Measurements from ENCODE around the gene RPGRIP1L.

The RPGRIP1L gene

DNA sequence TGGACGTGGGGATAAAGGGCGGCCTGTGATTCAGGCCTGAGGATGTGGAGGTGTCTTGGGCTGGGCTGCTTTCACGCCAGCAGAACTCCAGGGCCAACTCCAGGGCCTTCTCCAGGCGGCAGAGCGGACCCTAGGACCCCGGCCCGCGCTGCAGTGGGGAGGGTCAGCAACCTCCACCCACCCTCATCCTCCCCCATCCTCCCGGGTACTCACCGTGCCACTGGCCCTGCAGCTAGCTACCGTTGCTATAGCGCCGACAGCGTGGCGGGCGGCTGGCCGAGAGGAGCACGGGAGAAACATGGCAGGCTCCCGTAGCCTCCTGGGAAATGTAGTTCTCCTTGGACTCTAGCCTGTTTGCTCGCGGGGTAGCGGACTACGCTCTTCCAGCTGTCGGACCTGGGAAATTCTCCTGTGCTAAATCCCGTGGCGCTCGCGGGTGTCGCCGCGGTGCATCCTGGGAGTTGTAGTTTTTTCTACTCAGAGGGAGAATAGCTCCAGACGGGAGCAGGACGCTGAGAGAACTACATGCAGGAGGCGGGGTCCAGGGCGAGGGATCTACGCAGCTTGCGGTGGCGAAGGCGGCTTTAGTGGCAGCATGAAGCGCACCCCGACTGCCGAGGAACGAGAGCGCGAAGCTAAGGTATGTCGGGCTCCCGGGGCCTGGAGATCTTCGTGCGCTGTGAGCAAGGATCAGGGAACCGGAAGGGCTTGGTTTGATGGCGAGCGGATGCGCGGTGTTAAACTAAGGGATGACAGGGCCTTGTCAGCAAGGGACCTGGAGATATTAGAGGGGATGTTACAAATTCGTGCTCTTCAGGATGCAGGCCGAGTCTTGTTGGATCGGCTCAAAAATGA is at the start of gene RPGRIP1L, which contains the start of gene FTO:
Gene RPGRIP1L (minus strand): TSS at position 270 of the 855 bp plus-strand sequence. CDS start 3,136 bp downstream, outside the sequence.
Gene FTO (plus strand): TSS at position 567 of the 855 bp plus-strand sequence.
- peak; percentile 98 to 99 for ATAC-seq

DNA sequence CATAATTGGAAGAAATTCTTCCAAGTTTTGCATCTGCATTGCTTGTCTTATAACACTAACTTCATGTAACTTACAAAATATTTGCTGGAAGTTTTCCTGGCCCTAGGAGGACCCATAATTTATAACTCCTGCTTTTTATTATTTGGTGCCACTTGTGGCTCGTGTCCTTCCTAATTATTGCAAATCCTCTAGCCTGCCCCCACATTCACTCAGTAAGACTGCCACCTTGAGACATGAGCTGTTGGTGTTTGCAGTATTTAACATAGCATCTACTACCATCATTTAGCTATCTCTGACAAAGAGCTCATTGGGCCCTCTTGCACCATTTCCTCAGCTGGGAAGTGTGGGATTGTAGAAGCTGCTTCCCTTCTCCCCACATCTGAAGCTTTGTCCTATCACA is 49.8 kb upstream of the RPGRIP1L start:
- no peak for ATAC-seq

- no peak for ATAC-seq
These were observed 48.9 kb upstream of the RPGRIP1L start for GRCh38 chr16:53752560-53752959.

DNA sequence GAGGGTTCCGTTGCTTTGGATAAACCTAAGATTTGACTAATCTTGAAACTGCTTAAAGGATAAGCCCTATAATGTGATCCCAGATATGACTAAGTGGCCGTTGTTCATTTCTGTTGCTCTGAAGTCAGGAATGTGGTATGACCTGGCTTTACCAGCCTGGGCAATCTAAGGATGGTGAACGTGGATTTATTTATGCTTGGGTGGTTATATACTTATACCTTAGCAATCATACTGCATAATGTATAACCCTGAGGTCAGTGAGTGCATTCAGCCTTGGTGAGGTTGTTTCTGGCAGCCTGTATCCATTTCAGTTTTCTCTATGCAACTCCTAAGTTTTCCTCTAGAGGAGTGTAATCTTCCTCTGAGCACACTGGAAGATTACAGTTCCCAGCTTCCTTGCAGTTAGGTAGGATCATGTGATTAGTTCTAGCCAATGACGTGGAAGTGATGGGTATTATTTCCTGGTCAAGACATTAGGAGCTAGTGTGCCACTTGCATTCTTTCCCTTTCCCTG is 42.2 kb upstream of the RPGRIP1L start:
- ATAC-seq = no peak

- no peak for ATAC-seq
These were observed 41.4 kb upstream of the RPGRIP1L start for GRCh38 chr16:53745086-53745485.

DNA sequence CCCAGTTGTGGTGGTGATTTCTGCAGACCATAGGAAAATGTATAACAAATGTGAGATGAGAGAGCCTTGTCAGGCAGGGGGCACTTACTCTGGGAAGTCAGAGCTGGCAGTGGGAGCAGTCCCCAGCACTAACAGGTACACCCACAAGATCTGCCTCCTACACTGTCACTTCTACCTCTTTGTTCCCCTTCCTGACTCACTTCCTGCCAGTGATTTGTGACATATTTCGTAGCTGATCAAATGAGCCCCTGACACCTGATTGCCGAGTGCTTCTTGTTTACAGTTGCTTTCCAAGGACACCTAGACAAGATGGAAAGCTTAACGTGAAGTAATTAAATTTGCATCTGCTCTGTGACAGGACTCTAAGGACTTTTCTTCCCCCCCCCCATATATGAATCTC is 40.8 kb upstream of the RPGRIP1L start:
- ATAC-seq = peak; percentile 78 to 88

DNA sequence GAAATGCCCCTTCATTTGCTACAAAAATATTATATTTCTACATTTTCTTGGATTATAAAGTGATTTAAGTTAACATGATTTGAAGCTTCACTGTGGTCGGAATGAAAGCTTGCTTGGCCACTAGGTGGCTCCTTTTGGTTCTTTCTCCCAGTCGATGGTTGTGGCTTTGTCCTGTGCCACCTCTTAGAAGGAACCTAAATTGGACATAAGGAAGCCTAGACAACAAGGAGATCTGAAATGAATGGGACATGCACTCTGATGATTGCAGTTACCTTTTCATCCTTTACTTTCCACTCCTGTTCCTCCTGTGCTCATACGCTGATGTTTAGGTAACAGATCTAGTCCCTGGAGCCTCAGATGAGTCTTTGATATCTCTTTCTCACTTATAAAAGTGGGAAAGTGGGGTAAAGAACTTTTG is 39.5 kb upstream of the RPGRIP1L start:
- no peak for ATAC-seq

- ATAC-seq = no peak
These were observed 37.9 kb upstream of the RPGRIP1L start for GRCh38 chr16:53741546-53741945.

DNA sequence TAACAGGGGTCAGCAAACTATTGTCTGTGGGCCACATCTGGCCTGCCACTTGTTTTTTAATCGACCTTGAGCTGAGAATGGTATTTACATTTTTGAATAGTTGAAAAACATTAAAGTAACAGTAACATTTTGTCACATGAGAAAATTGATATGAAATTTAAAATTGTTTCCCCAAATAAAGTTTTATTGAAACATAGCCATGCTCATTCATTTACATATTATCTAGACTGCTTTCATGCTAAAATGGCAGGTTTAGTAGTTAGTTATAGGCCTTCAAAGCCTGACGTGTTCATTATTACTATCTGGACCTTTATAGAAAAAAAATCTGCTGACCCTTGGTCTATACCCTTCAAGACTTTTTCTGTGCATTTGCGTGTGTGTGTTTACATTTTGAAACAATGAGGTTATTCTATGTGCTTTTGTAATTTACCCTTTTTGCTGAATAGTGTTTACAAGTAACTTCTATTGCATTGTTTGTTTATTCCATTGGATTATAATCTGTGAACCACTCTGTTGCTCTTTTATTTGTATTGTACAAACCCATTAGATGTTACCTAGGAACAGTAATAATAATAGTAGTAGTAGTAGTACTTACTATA is 37.4 kb upstream of the RPGRIP1L start:
- no peak for ATAC-seq

- ATAC-seq = no peak
These were observed 36.8 kb upstream of the RPGRIP1L start for GRCh38 chr16:53740476-53740875.

DNA sequence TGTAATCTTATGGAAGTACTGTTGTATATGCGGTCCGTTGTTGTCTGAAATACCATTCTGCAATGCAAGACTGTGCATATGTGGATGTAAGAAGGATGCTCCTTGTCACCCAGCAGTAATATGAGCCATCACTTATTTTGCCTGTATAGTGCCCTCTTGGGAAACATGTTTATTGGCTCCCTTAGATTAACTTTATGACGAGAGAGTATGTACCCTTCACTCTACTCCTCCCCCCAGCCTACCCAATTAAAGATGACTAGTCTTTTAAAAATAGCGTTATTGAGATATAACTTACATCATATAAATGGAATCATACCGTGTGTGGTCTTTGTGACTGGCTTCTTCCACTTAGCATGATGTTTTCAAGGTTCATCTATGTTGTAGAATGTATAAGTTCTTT is 33.9 kb upstream of the RPGRIP1L start:
- ATAC-seq = no peak

DNA sequence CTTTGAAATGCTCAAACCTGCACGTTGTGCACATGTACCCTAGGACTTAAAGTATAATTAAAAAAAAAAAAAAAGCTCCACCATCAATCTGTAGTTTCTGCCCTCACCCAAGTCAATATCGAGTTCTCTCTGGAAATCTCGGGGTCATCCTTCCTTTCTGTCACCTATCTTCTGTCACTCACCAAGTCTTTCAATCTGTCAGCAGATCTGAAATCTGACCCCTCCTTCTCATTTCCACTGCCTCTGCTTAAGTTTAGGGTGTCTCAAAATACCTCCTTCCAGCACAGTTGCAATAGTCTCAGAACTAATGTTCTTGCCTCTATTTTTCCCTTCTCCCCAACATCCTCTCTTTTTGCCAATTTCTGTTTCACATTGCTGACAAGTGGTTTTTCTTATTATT is 32.6 kb upstream of the RPGRIP1L start:
- ATAC-seq = no peak

GRCh38 chr16:53734908-53735307 is 31.2 kb upstream of the RPGRIP1L start:
- ATAC-seq = no peak

DNA sequence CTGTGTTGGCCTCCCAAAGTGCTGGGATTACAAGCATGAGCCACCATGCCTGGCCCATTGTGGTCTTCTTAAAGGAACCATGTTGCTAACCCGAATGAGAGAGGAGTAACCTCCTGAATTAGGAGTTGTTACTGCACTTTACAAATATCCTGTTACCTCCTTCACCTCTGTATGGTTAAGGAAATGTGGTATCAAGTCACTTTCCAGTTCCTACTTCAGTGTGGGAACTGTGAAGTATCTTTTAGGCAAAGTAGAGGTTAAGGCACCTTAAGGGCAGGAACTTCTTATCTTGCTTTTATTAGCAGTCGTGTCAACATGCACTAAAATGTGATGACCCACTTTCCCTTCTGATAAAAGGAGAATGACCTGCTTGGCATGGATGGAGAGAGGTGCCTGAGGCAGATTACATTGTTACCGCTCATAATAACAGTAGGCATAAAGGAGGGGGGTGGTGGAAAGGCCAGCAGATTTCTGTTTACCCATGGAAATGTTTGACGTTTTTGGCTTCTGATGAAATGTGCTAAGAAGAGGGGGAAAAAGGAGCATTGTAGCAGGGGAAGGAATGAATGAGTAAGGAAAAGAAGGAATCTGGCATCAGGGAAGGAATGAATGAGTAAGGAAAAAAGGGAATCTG is 28.8 kb upstream of the RPGRIP1L start:
- no peak for ATAC-seq

DNA sequence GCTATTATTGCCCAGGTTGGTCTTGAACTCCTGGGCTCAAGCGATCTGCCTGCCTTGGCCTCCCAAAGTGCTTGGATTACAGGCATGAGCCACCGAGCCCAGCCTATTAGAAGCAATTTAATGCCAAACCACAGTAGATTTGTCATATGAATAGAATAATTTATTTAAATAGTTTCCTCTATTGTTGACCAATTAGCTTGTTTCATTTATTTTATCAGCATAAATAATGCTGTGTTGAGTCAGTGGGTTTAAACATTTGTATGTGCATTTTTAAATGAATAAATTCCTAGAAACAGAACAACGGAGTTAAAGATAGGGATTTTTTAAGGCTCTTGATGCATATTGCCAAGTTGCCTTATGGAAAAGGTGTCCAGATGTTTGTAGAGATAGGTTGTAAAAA is 27.0 kb upstream of the RPGRIP1L start:
- no peak for ATAC-seq

DNA sequence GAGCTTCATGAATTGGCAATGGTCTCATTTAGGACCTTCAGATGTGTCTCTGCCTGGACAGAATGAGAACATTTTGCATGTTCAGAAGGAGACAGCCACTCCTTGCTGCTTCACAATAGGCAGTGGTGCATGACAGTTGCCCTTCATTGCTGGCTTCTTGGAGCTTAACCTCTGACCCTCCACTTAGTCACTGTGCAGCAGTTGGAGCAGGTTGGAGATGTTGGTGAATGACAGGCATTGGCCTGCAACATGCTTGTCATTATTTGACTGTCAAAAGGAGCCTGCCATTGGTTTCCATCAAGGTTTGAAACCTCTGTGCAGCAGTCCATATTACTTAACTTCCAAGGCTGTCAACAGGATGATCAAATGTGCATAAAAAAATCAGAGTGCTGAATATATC is 23.0 kb upstream of the RPGRIP1L start:
- ATAC-seq = no peak

- no peak for ATAC-seq
These were observed 17.4 kb upstream of the RPGRIP1L start for GRCh38 chr16:53721017-53721416.

- ATAC-seq = no peak
These were observed 13.9 kb upstream of the RPGRIP1L start for GRCh38 chr16:53717577-53717976.

DNA sequence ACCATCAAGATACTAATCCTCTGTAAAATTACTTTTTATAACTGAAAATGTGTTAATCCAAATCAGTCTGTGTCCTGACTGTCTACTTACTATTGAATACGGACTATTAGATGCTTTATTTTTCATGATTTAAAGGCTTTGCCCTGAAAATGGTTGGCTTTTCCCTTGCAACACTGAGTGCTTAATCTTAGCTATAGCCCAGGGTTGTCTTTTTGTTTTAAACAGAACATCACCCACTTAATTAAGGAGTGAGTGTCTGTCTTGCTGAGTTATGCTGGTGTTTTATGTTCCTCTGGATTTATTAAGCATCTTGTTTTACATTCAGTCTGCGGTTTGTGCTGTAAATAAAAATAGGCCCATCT is 11.3 kb upstream of the RPGRIP1L start:
- no peak for ATAC-seq

GRCh38 chr16:53714205-53715022 is 10.8 kb upstream of the RPGRIP1L start:
- no peak for ATAC-seq

GRCh38 chr16:53713403-53714204 is 9.9 kb upstream of the RPGRIP1L start:
- no peak for ATAC-seq

- ATAC-seq = no peak
These were observed 8.4 kb upstream of the RPGRIP1L start for GRCh38 chr16:53712065-53712464.

All from activated CD4-positive, CD25-positive, alpha-beta regulatory T cell treated with anti-CD3 and anti-CD28 coated beads, Interleukin-2, amount 50 U/mL, for 24 hours (primary cell).